Stomach (tissue), 4 donors: ENCODE data around the gene RNF113B.

Experiments
- CTCF ChIP-seq, 7 experiments: fragments of 450-650 bp in 4 of 7; fragments of 200-600 bp in 3 of 7; sonication (generic) in 3 of 7; IDR thresholded peaks; one replicate each; pipeline ENCODE4 v1.5.1; 2016 to 2019; ENCODE audit warnings: antibody characterized with exemption in 7 of 7, control low read depth in 2 of 7, mild to moderate bottlenecking in 1 of 7
- EP300 ChIP-seq: sonication (generic); formaldehyde crosslinking; IDR thresholded peaks from one replicate; pipeline ENCODE4 v1.6.1; 2017; ENCODE audit warnings: antibody characterized with exemption
- POLR2AphosphoS5 ChIP-seq, 3 donors: sonication (generic); formaldehyde crosslinking; IDR thresholded peaks; one replicate each; pipeline ENCODE4 v1.6.1; 2016; ENCODE audit warnings: antibody characterized with exemption in 3 of 3

DNA sequence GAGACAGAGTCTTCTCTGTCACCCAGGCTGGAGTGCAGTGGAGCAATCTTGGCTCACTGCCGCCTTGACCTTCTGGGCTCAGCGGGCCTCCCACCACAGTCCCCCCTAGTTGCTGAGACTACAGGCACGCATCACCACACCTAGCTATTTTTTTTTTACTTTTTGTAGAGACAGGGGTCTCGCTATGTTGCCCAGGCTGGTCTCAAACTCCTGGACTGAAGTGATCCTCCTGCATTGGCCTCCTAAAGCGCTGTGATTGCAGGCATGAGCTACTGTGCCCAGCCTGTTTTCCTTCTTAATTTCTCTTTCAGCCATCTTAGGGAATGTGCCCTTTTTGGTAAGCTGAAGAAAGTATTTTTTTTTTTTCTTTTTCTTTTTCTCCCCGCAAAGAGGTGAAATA lies 42.6 kb upstream of the RNF113B start:
- TF ChIP-seq EP300 (no peak), CTCF (IDR thresholded peaks at IDR 0.05) (no peak), POLR2AphosphoS5 (IDR thresholded peaks at IDR 0.05) (no peak)
